HFF-Myc (cell line): ENCODE data around the gene KCND2.

Experiments used
- DNase-seq: peaks from one replicate; pipeline ENCODE4 v3.0.0-alpha.2; 2011; ENCODE audit warnings: low read depth; ENCODE audit errors: extremely low read depth
- H3K4me3 ChIP-seq: replicated peaks from 2 replicates; pipeline ENCODE4 v1.5.1; 2011; ENCODE audit warnings: low read depth, mild to moderate bottlenecking, control low read depth, low read length
- TF ChIP-seq, protein P1 (sequence below): IDR thresholded peaks from 2 replicates; pipeline ENCODE4 v1.5.1; 2012; ENCODE audit warnings: mild to moderate bottlenecking, low read depth, low read length, control low read depth; ENCODE audit errors: missing control alignments

Gene KCND2

DNA sequence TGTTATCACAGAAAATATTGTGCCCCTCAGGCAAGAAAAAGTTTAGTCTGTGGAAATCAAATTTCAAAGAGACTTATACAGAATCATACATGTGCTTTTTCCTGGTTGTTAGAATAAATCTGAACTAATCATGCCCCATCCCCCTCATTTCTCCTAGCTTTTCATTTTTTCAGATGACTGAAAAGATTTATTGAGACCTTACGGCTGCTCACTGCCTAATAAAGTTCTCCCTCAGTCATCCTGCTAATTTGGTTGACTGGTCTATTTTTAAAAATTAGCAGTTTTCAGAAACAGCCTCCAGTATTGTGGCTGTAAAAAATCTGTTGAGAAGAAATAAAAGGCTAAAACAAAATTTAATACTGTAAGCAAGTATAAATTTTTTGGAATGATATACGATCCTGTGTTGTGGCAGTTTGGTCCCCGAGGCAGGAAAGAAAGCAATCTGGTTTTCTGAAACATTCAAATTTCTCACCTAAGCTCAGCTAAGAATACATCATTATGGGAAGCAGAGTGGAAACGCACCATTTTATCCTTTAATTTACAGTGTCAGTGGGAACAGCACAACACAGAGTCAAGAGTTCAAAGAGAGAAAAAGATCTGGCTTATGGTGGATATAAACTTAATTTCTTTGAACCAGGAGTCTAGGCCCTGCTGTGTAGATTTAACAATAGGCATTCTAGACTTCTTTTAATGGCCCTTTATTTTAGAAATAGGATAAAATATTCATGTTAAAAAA is 144.4 kb downstream of the KCND2 start:
- no peak overlapping the region for H3K4me3 ChIP-seq
- no peak for DNase-seq
- TF ChIP-seq, protein P1, sequence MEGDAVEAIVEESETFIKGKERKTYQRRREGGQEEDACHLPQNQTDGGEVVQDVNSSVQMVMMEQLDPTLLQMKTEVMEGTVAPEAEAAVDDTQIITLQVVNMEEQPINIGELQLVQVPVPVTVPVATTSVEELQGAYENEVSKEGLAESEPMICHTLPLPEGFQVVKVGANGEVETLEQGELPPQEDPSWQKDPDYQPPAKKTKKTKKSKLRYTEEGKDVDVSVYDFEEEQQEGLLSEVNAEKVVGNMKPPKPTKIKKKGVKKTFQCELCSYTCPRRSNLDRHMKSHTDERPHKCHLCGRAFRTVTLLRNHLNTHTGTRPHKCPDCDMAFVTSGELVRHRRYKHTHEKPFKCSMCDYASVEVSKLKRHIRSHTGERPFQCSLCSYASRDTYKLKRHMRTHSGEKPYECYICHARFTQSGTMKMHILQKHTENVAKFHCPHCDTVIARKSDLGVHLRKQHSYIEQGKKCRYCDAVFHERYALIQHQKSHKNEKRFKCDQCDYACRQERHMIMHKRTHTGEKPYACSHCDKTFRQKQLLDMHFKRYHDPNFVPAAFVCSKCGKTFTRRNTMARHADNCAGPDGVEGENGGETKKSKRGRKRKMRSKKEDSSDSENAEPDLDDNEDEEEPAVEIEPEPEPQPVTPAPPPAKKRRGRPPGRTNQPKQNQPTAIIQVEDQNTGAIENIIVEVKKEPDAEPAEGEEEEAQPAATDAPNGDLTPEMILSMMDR = no peak

DNA sequence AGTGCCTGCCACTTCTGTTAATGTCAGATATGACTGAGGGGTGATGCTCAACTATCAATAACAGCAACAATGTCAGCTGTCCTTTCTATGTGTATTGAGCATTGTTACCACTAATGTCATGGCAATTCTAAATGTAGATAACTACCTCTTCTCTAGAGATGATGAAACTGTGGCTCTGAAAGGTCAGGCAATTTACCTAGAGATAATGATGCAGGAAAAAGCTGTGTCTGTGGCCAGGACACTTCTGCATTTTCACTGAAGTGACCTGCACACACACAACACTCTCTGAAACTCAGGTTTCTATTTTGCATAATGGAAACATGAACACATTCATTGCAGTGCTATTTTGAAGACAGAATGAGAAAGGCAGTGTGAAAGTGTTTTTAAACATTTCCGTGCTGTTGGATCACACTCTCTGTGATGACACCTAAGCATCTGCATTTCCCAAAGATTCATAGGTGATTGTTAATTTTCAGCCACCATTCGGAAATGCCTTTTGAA is 148.2 kb downstream of the KCND2 start:
- TF ChIP-seq, protein P1 = no peak
- no peak for DNase-seq
- no peak overlapping the region for H3K4me3 ChIP-seq

- H3K4me3 ChIP-seq = no peak overlapping the region
- DNase-seq = no peak
Measured at GRCh38 chr7:120431016-120431415, 158.0 kb downstream of the KCND2 start.

GRCh38 chr7:120436487-120437060 is 163.6 kb downstream of the KCND2 start:
- DNase-seq = no peak
- TF ChIP-seq, protein P1 = no peak
- H3K4me3 ChIP-seq = no peak overlapping the region

More at GRCh38 chr7:120431016-120431415, 158.0 kb downstream of the KCND2 start:
- TF ChIP-seq, protein P1 = no peak

DNA sequence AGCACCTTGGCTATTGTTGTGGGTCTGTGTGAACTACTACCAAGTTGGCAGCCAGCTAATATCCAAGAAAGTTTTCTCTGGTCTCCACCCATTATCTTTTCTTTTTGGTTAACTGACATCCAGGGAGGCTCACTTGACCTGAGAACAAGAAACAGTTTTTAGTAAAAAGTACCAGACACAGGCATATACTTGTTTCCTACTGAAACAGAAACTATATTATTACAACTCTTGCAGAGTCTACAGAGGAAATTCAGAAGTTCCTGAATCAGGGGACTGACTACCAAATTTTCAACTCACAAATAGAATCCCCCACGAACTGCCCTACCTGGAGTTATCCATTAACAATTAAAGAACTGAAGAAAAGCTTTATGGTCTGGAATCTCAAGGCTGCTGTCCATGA is 168.9 kb downstream of the KCND2 start:
- TF ChIP-seq, protein P1 = no peak
- no peak for DNase-seq
- no peak overlapping the region for H3K4me3 ChIP-seq

DNA sequence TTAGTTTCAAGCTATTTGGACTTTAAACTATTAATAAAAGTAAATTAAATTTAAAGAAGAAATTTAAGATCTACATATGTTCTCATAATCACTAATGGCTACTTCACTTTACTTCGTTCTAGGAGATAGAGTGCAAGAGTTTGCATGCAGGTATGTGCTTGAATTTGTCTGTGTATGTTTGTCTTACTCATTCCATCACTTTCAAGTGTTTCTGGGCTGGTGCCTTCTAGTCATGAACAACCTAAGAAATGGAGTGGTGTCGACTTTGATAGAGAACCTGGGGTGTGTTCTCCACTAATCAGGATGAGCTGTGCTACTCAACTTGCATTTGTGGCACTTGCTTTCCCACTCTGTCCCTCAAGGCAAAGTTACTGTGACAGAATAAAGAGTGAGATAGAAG is 169.9 kb downstream of the KCND2 start:
- TF ChIP-seq, protein P1 = no peak
- no peak for DNase-seq
- no peak overlapping the region for H3K4me3 ChIP-seq
